ENCODE measurements around the gene SV2C.
"Not testable (repeated sequence)": the region's sequence is repeated elsewhere in the genome, so short reads cannot be mapped to it uniquely, and the experiment has no call there.

The SV2C gene

DNA sequence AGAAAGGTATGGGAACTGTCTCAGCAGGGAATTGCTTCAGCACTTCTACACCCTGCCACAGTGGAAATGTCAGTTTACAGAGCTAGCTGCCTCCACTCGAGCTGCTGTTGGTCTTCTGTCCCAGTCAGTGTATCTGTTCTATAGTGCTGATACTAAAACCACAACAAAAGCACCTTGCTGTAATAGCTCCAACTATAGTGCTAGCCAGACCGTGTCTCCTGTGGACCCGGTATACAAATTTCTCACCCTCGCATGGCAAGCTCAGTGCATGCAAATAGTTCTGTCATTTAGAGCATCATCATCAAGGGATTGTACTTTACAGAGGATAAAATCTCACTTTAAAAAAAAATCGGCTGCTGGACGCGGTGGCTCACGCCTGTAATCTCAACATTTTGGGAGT is 268.4 kb downstream of the SV2C start:
- no peak for FAIRE-seq

DNA sequence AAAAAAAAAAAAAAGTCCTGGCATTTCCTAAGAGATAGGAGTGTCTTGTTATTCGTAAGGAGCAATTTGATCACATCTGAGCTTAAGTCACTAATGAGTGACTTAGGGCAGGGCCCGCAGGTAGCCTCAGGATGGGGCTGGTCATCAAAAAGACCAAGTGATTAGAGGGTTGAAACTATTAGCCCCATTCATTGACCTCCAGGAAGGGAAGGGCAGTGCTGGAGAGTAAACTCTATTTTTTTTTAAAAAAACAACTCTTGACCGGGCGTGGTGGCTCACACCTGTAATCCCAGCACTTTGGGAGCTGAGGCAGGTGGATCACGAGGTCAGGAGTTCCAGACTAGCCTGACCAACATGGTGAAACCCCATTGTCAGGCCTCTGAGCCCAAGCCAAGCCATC is 273.7 kb downstream of the SV2C start:
- no peak for FAIRE-seq

DNA sequence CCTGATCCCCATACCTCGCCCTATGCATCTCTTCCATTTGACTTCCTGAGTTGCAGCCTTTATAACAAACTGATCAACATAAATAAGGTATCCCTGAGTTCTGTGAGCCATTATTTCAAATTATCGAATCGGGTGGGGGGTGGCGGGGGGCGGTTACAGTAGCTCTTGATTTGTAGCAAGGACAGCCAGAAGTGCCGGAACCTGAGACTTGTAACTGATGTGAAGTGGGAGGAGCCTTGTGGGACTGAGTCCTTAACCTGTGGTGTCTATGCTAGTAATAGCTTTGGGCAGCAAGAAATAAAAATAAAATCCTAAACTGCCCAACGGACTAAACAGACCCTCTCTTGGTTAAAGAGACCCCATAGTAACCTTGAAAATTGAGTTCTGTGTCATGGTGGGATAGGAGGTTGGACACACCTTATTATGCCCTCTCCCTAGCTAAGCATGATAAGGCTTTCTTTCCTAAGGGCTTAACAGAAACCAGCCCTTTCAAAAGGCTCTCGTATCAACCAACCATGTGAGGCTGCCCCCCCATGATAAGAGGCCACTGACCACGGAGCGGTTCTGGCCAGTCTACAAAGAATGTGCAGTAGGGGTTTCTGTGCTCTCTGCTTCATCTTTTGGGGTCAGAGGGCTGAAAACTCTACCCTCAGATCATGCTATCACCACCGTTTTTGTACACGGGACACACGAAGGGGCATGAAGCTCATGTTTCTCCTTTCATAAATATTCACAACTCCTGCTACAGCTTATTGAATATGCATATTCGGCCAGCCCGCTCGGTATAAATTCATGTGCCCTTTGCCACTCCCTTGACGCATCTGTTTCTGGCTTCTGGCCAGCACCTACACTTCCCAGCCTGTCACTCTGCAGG is 280.4 kb downstream of the SV2C start:
- no peak for FAIRE-seq

DNA sequence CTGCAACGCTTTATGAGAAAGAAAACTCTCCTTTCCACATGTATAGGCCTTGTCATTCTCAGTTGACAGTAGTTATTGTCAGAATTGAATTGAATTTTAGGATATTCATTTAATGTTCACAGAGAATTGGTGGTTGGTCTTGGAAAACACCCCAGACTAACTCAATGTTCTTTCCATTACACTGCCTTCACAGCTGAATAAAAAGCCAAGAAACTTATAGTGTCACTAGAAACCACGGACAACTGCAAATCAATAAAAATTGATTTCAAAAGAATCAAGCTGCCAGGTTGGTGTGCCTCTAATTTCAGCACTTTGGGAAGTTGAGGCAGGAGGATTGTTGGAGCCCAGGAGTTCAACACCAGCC is 281.0 kb downstream of the SV2C start:
- FAIRE-seq: no peak

DNA sequence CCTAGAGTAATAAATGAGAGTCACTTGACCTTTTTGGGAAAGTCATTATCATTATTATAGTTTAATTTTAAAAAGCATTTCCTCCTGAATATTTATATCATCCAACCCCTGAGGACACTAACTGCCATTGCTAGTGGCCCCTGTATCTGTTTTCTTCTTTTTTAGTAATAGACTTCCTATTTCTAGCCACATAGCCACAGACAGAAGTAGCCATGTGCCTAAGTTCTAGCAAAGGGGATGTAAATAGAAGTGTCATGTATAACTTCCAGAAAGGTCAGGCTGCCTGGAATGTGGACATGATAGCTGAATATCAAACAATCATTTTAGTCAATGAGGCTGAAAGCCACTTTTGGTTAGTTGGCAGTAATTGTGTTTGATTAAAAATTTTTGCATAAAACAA is 282.4 kb downstream of the SV2C start:
- FAIRE-seq: no peak

DNA sequence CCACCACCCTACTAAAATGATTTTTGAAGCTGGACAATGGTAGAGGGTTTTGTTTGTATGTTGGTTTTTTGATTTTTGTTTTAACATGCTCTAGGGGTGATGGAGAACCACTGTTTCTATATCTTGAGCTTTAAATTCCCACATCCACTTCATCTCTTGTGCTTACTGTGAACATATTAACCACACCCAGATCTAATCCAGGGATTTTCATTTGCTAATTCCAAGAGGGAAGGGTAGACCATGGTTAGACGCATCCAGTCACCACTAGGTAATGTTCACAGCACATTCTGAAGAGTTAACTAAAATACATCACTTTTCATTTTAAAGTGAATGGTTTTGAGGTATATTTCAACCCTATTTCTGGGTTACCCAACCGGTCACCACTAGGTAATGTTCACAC is 283.4 kb downstream of the SV2C start:
- no peak for FAIRE-seq

DNA sequence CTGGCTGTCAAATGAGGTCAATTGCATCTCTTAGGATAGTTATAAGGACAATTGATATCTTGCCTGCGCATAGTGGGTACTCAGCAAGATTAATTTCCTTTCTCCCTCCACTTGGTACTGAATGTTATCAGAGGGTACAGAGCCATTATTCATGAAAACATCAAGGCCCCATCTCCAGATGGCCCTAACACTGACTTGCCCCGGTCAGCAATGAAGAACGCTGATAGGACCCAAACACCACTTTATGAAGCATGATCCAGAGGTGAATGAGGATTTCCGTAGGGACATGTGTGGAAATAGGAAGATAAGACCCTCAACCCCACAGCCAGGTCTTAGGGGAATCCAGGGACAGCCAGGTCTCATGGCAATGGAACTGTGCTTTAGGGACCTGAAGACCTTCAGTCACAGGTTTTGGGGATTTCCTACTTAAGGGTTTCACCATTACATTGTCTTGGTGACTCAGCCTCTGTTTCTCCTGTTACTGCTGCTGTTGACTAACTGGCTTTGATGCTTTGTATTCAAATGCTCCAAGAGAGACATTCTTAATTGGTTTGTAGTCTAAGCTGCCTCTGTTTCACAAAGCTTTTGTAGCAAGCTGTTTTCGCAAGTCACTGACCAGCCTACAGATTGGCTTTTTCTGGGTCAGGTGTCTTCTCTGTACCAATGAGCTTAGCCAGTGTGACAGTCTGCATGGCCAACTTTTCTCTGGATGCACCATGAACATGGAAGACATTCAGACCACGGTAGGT is 284.6 kb downstream of the SV2C start:
- no peak for FAIRE-seq

DNA sequence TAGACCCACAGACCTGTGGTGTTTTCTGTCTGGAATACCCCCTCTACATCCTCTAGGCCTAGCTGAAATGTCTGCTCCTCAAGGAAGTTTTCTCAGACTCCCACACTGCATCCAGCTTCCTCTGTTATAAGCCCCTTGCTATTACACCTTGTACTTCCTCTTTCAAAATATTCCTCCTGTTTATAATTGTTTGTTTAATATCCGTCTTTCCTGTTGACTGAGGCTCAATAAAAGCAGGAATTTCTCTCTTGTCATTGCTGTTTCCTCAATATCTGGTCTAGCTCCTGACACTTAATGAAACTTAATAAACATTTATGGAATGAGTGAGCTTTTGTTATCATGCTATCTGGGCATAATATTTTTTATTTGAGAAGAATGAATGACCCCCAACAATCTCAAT is 285.8 kb downstream of the SV2C start:
- FAIRE-seq: no peak

DNA sequence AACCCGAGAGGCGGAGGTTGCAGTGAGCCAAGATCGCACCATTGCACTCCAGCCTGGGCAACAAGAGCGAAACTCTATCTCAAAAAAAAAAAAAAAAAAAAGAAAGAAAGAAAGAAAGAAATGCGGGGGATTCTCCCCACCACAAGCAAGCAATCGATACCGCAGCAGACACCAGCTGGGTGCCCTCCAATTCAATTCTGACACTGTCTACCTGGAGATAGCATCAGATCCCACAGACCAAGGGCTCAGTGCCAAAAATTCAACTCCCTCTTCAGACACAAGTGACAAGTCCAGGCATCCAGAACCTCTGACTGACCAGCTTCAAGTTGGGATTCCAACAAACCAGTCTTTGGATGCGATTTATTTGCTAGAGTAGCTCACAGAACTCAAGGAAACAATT is 286.5 kb downstream of the SV2C start:
- FAIRE-seq: not testable (repeated sequence)

DNA sequence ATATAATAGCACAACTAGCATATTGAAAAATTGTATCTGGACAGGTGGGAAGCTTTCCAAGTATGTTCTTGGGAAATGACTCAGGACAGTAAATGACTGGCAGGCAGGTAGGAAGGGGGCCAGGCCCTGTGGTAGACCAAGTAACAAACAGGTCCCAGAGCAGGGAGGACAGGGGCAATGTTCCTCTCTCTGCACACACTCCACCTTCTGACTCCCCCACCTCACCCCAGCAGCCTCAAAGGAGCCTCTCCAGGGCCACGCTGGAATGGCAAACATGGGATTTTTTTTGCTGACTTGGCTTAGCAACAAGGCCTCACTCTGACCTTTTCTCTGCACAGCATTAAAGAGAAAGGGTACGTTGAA is 288.8 kb downstream of the SV2C start:
- no peak for FAIRE-seq

DNA sequence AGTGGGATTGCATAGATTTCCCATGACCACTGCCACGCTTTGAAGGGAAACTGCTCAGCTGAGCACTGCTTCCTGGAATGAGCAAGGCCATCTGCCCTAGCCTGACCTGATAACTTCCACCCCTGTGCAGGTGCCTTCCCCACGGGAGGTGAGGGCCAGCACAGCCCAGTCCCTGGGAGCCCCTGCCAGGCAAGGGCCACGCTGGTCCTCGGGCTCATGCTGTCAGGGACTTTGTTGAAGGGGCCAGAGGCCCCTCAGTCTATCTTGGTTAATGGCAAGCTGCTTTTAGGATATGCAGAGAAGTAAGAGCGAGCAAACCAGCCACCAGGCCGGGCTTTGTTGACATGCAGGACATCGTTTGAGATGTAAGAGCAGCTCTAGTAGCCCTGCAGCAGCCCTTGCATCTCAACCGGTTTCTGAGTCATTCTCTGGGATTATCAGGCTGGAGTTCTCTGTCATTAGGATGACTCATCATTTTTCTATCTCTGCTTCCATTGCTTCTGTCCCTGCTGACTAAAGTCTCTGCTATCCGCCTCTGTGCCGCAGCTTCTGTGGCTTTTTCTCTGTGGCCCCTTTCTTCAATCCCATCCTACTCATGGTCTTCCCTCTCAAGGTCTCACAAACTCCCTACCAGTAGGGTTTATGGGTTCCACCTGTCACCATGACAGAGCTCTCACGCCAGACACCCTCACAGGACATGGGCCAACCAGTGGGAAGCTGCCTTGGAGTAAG is 289.3 kb downstream of the SV2C start:
- no peak for FAIRE-seq

DNA sequence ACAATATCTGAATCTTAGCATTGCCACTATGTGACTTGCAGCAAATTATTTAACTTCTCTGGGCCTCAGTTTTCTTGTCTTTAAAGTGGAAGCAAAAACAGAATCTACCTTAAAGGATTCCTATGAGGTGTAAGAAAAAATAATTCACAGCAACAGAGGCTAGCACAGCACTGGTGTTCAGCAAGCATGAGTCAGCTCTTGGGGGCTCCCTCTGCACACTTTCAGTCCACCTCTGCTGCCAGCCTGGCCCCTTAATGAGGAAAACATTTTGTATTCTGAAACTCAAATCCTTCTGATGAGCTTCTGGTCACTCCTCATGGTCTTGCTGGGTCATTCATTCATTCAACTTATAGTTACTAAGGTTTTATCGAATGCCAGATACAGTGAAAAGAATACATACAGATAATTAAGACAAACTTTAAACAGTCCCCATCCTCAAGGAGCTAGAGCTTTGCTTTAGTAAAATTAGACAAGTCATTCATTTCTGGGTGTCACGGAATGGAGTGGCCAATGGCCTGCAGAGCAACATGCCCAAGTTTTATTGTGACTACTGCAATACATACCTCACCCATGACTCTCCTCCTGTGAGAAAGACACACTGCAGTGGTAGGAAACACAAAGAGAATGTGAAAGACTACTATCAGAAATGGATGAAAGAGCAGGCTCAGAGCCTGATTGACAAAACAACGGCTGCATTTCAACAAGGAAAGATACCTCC is 293.1 kb downstream of the SV2C start:
- no peak for FAIRE-seq

DNA sequence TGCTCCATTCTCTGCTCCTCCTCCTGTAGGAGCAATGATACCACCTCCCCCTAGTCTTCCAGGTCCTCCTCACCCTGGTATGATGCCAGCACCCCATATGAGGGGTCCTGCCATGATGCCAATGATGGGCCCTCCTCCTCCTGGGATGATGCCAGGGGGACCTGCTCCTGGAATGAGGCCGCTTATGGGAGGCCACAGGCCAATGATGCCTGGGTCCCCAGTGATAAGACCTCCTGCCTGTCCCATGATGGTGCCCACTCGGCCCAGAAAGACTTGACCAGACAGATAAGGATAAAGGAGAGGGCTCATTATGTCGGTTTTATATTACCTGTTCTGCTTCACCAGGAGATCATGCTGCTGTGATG is 293.7 kb downstream of the SV2C start:
- FAIRE-seq: no peak

DNA sequence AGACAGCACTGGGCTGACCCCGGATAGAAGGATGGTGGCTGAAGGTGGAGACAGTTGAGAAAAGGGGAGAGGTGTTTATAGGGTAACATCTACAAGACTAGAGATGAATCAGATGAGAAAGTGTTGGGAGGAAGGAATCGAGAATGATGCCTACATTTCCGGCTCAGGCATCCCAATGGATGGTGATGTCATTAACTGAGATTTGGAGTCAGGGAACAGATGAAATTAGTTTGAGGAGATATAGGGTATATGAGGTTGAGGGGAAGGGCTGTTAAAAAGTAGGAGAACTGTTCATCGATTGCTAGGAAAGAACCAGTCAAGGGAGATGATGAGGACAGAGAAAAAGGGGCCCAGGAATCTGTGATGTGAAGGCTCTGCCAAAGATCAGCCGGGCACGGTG is 295.2 kb downstream of the SV2C start:
- no peak for FAIRE-seq

DNA sequence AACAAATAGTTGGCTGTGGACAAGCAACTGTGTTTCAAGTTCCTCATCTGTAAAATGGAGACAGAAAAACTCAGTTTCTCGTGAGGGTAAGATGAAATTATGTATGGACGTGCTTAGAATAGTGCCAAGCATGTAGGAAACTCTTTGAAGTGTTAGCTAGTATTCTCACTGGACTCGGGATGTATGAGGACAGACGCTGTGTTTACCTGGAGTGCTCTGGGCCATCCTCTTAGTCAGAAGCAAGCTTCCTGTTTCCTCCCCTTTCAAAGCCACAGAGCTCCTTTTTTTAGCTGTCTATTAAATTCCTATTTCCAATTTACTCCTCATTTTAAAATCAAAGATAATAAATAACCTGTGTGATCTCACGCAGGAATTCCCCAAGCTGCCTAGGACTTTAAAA is 296.1 kb downstream of the SV2C start:
- FAIRE-seq: no peak

DNA sequence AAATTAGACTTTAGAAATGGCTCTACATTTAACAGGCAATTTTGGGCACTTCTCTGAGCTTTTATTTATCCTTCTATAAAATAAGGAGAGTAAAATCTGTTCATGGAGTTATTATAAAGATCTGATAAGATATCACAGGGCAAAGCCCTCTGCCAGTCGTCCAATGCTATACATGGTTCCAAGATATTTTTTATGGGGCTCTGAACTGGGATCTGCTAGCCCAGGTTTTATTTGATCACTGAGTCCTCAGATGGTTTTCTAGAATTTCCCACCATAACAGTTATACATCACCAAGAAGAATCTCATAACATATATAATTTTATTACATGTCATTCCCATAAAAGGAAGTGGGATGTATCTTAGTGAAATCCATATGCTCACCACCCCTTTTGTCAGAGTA is 296.7 kb downstream of the SV2C start:
- FAIRE-seq: no peak

DNA sequence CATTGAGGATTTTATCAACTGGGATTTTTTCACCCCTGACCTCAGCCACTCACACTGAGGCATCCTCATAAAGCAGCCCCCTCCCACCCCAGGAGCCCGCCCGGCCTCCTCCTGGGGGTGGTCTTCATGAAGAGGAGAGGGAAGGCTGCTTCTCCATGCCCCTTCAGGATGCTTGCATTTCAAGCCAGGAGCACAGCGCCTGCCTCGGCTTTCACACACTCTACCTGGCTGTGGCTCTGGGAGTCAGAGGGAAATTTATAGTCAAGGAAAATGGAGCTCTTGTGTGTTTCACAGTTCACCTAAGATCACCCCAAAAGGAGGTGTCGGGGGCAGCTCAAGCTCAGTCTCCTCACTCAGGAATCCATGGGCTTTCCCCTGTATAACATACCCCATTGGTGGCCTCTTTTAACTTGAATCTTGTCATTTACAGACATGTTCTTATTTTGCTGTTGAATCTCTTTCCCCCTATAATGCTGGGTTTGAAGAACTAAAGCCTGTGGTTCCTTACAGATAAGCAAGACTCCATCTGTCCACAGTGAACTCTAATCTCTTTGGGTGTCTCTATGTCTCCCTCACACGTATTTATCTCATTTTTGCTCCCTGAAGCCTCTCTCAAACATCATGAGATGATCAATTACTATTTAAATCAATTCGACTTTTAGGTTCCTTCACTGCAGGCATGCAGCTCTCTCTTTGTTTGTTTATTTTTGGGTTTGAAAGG is 297.3 kb downstream of the SV2C start:
- no peak for FAIRE-seq

DNA sequence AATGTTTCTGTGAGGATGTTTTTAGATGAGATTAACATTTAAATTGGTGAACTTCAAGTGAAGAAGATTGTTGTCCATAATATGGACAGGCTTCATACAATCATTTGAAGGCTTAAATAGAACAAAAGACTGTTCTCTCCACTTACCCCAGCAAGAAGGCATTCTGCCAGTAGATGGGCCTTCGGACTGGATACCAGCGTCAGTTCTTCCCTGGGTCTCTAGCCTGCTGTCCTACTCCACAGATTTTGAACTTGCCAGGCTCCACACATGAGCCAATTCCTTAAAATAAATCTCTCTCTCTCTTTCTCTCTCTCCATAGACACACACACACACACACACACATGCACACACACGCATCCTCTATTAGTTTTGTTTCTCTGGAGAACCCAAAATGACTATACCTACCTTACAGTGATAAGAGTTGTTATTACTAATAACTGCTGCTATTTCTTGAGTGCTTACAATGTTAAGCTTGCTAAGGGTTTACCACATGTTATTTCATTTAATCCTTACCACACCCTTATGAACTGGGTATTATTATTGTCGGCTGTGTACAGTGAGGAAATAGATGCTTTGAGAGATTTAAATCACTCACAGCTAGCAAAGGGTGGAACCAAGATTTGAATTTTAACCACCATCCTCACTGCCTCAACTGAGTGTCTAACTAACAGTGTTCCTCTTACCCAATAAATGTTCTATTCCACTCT is 300.1 kb downstream of the SV2C start:
- FAIRE-seq: no peak

DNA sequence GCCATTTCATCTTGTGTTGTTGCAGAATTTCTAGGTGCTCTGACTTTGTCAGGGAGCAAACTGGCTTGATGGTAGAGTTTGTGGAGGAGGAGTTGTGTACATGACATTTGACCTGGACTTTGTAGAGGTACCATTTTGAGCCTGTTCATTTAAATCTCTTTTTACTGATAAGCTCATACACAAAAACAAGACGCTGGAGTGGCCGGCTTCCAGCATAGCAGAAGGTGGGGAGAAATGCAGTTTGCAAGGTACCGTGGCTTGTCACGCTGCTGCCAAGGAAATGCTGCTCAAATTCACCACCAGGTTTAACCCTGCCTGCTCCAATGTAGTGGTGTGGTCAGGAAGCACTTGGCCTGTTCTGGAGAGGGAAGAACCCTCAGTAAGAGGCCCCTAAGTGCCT is 301.0 kb downstream of the SV2C start:
- no peak for FAIRE-seq

DNA sequence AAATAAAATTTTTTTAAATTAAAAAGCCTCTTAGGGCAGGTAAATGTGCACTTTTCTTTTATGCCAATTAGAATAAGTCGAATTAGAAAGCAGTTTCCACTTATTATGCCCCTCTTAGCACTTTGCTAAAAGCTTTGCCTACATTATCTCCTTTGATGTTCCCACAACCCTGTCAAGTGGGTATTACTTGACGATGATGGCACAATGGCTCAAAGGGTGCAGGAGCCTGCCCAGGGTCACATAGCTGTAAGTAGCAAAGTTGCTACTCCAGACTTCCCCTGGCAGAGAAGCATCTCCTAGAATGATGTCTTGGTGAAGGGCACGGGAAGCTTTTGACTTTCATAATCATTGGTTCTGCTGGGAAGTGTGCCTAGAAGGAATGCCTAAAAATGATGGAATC is 301.5 kb downstream of the SV2C start:
- FAIRE-seq: no peak

DNA sequence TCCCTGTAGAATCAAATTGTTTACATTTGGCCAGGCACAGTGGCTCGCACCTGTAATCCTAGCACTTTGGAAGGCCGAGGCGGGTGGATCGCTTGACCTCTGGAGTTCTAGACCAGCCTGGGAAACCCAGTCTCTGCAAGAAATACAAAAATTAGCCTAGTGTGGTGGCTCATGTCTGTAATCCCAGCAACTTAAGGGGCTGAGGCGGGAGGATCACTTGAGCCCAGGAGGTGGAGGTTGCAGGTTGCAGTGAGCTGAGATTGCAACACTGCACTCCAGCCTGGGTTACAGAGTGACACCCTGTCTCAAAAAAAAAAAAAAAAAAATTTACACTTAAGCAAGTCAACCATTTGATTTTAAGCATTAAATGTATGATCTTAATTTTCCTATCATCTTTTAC is 302.4 kb downstream of the SV2C start:
- no peak for FAIRE-seq

DNA sequence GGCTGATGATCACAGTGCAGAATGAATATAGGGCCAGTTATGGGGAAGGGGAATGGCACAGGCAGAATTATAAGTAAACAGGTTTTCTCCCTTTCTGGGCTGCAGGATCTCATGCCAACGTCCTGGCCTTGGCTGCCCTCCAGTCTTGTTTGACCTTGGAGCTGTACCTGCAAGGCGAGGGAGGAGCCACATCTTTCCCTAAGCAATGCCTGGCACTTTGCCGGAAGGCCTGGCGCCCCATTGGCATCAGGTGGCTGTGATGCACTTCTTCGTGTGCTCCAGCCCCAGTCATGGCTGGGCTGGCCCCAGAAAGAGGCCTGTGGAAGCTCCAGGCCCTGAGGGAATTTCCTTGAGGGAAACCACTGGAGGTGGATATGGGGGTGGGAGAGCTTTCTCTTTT is 303.2 kb downstream of the SV2C start:
- no peak for FAIRE-seq
